ENCODE data around the gene SUPT3H. TPM values are rescaled to one million over a fixed set of nuclear protein-coding genes. Genes with fewer than 3 reads are reported as not detected.

Gene SUPT3H
- polyA plus RNA-seq, 3 donors: 2.4 to 3.5 (median 2.5) TPM

GRCh38 chr6:44787254-44787834 lies 590.4 kb downstream of the SUPT3H start:
- Histone ChIP-seq H3K4me2 (replicated peaks; ENCODE audit: extremely low read depth, low read length, poor library complexity, severe bottlenecking) (no peak overlapping the region), H3K27ac (ENCODE audit: low read depth in 1 of 2, low read length in 2 of 2) (no peak overlapping the region), H4K20me1 (ENCODE audit: insufficient read depth, low read length) (no peaks in the 10 kb centered on the region), H3K9ac (ENCODE audit: insufficient read depth, low read length, poor library complexity, severe bottlenecking) (no peak overlapping the region), H2AFZ (ENCODE audit: insufficient read depth, low read depth, low read length, poor library complexity, severe bottlenecking) (no peak overlapping the region), H3K4me1 (ENCODE audit: control insufficient read depth in 1 of 2, insufficient read depth in 2 of 2, low read length in 2 of 2) (no peaks in the 10 kb centered on the region), H3K9me3 (replicated peaks in 1 of 2; ENCODE audit: control insufficient read depth in 1 of 2, insufficient read depth in 1 of 2, low read length in 2 of 2) (peaks cover 6 to 8% of the 10 kb centered on the region in 2 donors), H3K4me3 (replicated peaks in 1 of 3; ENCODE audit: low read depth in 2 of 3, low read length in 3 of 3) (no peak overlapping the region), H3K27me3 (ENCODE audit: control insufficient read depth in 2 of 2, insufficient read depth in 2 of 2, low read length in 2 of 2) (no peaks in the 10 kb centered on the region), H3K79me2 (ENCODE audit: insufficient read depth, low read length) (no peaks in the 10 kb centered on the region), H3K36me3 (replicated peaks in 1 of 2; ENCODE audit: control insufficient read depth in 1 of 2, insufficient read depth in 2 of 2, low read length in 2 of 2) (no peaks in the 10 kb centered on the region)
- WGBS (ENCODE audit: insufficient coverage): no CpG with 5 or more reads among the region's 8 CpGs
- DNase-seq: no peak
- Mint-ChIP-seq H3K4me1 (no peaks in the 10 kb centered on the region), H3K9me3 (peaks cover 0 to 15% (median 11%) of the 10 kb centered on the region in 7 donors), H3K36me3 (no peaks in the 10 kb centered on the region), H3K27ac (no peak overlapping the region), H3K4me3 (no peak overlapping the region), H3K27me3 (ENCODE audit: low read depth in 3 of 3) (no peaks in the 10 kb centered on the region)
- intact Hi-C loops (cut with micrococcal nuclease): no loop called here
- no peak for TF ChIP-seq CTCF (IDR thresholded peaks at IDR 0.05)

DNA sequence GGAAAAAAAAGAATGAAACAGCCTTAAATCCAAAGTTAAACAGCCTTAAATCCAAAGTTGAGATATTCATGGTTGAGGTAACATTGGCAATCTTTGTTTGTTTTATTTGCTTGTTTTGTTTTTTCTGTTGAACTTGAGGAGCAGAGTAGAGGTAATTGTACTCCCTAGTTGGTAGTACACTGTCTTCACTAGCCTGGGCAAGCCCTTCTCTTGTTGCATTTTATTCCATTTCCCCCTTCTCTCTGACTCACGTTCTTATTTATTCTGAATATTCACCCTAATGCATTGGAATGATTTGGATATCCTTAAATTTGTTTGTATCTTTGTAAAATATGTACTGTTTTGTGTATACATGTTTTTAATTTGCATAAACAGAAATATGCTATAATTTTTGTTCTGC lies 592.6 kb downstream of the SUPT3H start:
- no CpG with 5 or more reads among the region's 1 CpG for WGBS (ENCODE audit: insufficient coverage)

More for the DNA sequence above, 592.6 kb downstream of the SUPT3H start:
- Mint-ChIP-seq H3K9me3 (peaks cover 0 to 13% (median 10%) of the 10 kb centered on the region in 7 donors), H3K36me3 (no peaks in the 10 kb centered on the region), H3K27ac (no peak overlapping the region), H3K27me3 (ENCODE audit: low read depth in 3 of 3) (no peaks in the 10 kb centered on the region), H3K4me3 (no peak overlapping the region), H3K4me1 (no peaks in the 10 kb centered on the region)
- H3K9me3 ChIP-seq (replicated peaks in 1 of 2; ENCODE audit: control insufficient read depth in 1 of 2, insufficient read depth in 1 of 2, low read length in 2 of 2): peaks cover 6 to 8% of the 10 kb centered on the region in 2 donors
- H4K20me1 ChIP-seq (ENCODE audit: insufficient read depth, low read length): no peaks in the 10 kb centered on the region
- no peak for DNase-seq
- H3K27me3 ChIP-seq (ENCODE audit: control insufficient read depth in 2 of 2, insufficient read depth in 2 of 2, low read length in 2 of 2): no peaks in the 10 kb centered on the region
- H2AFZ ChIP-seq (ENCODE audit: insufficient read depth, low read depth, low read length, poor library complexity, severe bottlenecking): no peak overlapping the region
- H3K4me3 ChIP-seq (replicated peaks in 1 of 3; ENCODE audit: low read depth in 2 of 3, low read length in 3 of 3): no peak overlapping the region
- H3K79me2 ChIP-seq (ENCODE audit: insufficient read depth, low read length): no peaks in the 10 kb centered on the region
- H3K36me3 ChIP-seq (replicated peaks in 1 of 2; ENCODE audit: control insufficient read depth in 1 of 2, insufficient read depth in 2 of 2, low read length in 2 of 2): no peaks in the 10 kb centered on the region
- H3K4me2 ChIP-seq (replicated peaks; ENCODE audit: extremely low read depth, low read length, poor library complexity, severe bottlenecking): no peak overlapping the region
- no peak overlapping the region for H3K27ac ChIP-seq (ENCODE audit: low read depth in 1 of 2, low read length in 2 of 2)
- peaks cover 2 to 3% of the 10 kb centered on the region in 2 donors for H3K4me1 ChIP-seq (ENCODE audit: control insufficient read depth in 1 of 2, insufficient read depth in 2 of 2, low read length in 2 of 2)
- intact Hi-C loops (cut with micrococcal nuclease): no loop called here
- no peak overlapping the region for H3K9ac ChIP-seq (ENCODE audit: insufficient read depth, low read length, poor library complexity, severe bottlenecking)
- TF ChIP-seq CTCF (IDR thresholded peaks at IDR 0.05): no peak
